ENCODE results near the gene MLLT10. TPM values are rescaled to one million over a fixed set of nuclear protein-coding genes. Genes with fewer than 3 reads are reported as not detected.

The MLLT10 gene
- total RNA-seq, 1 experiment from 2014 or later = 58.4 TPM

DNA sequence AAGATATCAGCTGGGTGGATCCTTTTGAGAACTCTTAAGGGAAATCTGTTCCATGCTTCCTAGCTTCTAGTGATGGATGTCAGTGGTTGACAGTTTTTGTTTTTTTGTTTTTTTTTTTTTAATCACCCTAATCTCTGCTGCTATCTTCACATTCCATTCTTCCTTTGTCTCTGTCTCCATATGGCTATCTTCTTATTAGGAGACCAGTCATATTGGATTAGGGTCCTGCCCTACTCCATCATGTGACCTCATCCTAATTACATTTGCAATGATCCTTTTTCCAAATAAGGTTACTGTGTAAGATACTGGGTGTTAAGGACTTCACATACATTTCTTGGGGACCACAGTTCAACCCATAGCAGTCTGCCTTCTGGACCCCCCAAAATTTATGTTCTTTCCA lies 69.7 kb downstream of the MLLT10 start:
- no peak for DNase-seq (ENCODE audit: low spot score)
- no peak overlapping the region for H3K27ac ChIP-seq (ENCODE audit: low read depth, low read length, poor library complexity, severe bottlenecking)
- no peaks in the 10 kb centered on the region for H3K4me1 ChIP-seq (ENCODE audit: insufficient read depth, low read length, poor library complexity, severe bottlenecking)
- ChIA-PET CTCF (no interaction called here), POLR2A (ENCODE audit: low non-redundant PET) (no interaction called here)
- H3K27me3 ChIP-seq (replicated peaks; ENCODE audit: insufficient read depth, low read depth, low read length, poor library complexity) = no peaks in the 10 kb centered on the region
- BruUV-seq (replicated peaks) = no TSS peak
- H3K9me3 ChIP-seq (ENCODE audit: low read depth, low read length, poor library complexity, severe bottlenecking) = peaks cover 13% of the 10 kb centered on the region
- TF ChIP-seq, protein P1, sequence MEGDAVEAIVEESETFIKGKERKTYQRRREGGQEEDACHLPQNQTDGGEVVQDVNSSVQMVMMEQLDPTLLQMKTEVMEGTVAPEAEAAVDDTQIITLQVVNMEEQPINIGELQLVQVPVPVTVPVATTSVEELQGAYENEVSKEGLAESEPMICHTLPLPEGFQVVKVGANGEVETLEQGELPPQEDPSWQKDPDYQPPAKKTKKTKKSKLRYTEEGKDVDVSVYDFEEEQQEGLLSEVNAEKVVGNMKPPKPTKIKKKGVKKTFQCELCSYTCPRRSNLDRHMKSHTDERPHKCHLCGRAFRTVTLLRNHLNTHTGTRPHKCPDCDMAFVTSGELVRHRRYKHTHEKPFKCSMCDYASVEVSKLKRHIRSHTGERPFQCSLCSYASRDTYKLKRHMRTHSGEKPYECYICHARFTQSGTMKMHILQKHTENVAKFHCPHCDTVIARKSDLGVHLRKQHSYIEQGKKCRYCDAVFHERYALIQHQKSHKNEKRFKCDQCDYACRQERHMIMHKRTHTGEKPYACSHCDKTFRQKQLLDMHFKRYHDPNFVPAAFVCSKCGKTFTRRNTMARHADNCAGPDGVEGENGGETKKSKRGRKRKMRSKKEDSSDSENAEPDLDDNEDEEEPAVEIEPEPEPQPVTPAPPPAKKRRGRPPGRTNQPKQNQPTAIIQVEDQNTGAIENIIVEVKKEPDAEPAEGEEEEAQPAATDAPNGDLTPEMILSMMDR (conservative IDR thresholded peaks at IDR 0.05; ENCODE audit: low read depth, low read length) = no peak
- TF ChIP-seq EZH2 (IDR thresholded peaks at IDR 0.05; ENCODE audit: borderline replicate concordance, low read depth, low read length, poor library complexity, severe bottlenecking) = no peak
- H3K4me3 ChIP-seq (ENCODE audit: low read depth, low read length, poor library complexity, severe bottlenecking) = no peak overlapping the region
- H3K36me3 ChIP-seq (ENCODE audit: insufficient read depth, low read length, poor library complexity, severe bottlenecking) = peaks cover 17% of the 10 kb centered on the region
- intact Hi-C loops (cut with micrococcal nuclease; ENCODE audit: unreplicated experiment) = no loop called here

DNA sequence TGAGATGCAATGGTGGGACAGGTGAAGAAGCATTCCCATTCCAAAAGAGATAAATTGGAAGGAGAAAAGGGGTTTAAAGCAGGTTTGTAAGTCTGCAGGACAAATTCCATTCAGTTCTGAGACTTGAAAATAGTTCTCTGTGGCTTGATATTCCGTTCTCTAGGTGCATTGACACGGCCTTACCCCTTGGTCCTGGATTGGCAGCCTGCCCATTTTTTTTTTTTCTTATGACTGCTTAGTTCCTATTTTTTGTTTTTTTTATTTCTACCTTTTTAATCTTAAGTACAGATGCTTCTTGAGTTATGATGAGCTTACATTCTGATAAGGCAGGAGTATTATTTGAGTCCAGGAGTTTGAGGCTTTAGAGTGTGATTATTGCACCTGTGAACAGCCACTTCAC lies 70.6 kb downstream of the MLLT10 start:
- no peaks in the 10 kb centered on the region for H3K4me1 ChIP-seq (ENCODE audit: insufficient read depth, low read length, poor library complexity, severe bottlenecking)
- no peak overlapping the region for H3K27ac ChIP-seq (ENCODE audit: low read depth, low read length, poor library complexity, severe bottlenecking)
- ChIA-PET POLR2A (ENCODE audit: low non-redundant PET) (no interaction called here), CTCF (no interaction called here)
- H3K4me3 ChIP-seq (ENCODE audit: low read depth, low read length, poor library complexity, severe bottlenecking) = no peak overlapping the region
- DNase-seq (ENCODE audit: low spot score) = no peak
- intact Hi-C loops (cut with micrococcal nuclease; ENCODE audit: unreplicated experiment) = no loop called here
- no TSS peak for BruUV-seq (replicated peaks)
- H3K9me3 ChIP-seq (ENCODE audit: low read depth, low read length, poor library complexity, severe bottlenecking) = peaks cover 16% of the 10 kb centered on the region
- no peaks in the 10 kb centered on the region for H3K27me3 ChIP-seq (replicated peaks; ENCODE audit: insufficient read depth, low read depth, low read length, poor library complexity)
- TF ChIP-seq, protein P1 (conservative IDR thresholded peaks at IDR 0.05; ENCODE audit: low read depth, low read length) = no peak
- TF ChIP-seq EZH2 (IDR thresholded peaks at IDR 0.05; ENCODE audit: borderline replicate concordance, low read depth, low read length, poor library complexity, severe bottlenecking) = no peak
- H3K36me3 ChIP-seq (ENCODE audit: insufficient read depth, low read length, poor library complexity, severe bottlenecking) = peaks cover 19% of the 10 kb centered on the region

DNA sequence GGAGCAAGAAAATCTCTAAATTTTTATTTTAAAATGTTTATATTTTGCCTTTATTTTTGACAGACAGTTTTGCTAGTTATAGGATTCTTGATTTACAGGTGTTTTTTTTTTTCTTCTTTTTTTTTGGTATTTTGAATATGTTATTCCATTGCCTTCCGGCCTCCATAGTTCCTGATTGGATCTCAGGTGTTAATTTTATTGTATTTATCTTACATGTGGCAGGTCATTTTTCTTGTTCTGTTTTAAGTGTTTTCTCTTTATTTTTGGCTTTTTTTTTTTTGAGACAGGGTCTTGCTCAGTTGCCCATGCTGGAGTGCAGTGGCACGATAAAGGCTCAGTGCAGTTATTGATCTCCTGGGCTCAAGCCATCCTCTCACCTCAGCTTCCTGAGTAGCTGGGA lies 73.9 kb downstream of the MLLT10 start:
- no peak overlapping the region for H3K27ac ChIP-seq (ENCODE audit: low read depth, low read length, poor library complexity, severe bottlenecking)
- no peak for DNase-seq (ENCODE audit: low spot score)
- H3K36me3 ChIP-seq (ENCODE audit: insufficient read depth, low read length, poor library complexity, severe bottlenecking) = peaks cover 28% of the 10 kb centered on the region
- ChIA-PET POLR2A (ENCODE audit: low non-redundant PET) (no interaction called here), CTCF (no interaction called here)
- TF ChIP-seq, protein P1 (conservative IDR thresholded peaks at IDR 0.05; ENCODE audit: low read depth, low read length) = no peak
- no peak for TF ChIP-seq EZH2 (IDR thresholded peaks at IDR 0.05; ENCODE audit: borderline replicate concordance, low read depth, low read length, poor library complexity, severe bottlenecking)
- no TSS peak for BruUV-seq (replicated peaks)
- H3K4me1 ChIP-seq (ENCODE audit: insufficient read depth, low read length, poor library complexity, severe bottlenecking) = peaks cover 5% of the 10 kb centered on the region
- no peak overlapping the region for H3K4me3 ChIP-seq (ENCODE audit: low read depth, low read length, poor library complexity, severe bottlenecking)
- H3K27me3 ChIP-seq (replicated peaks; ENCODE audit: insufficient read depth, low read depth, low read length, poor library complexity) = no peaks in the 10 kb centered on the region
- intact Hi-C loops (cut with micrococcal nuclease; ENCODE audit: unreplicated experiment) = no loop called here
- H3K9me3 ChIP-seq (ENCODE audit: low read depth, low read length, poor library complexity, severe bottlenecking) = peaks cover 16% of the 10 kb centered on the region
